SH-SY5Y (cell line): ENCODE data around the gene ABCC1.

Experiments
- GATA2 ChIP-seq: IDR thresholded peaks from 2 replicates; pipeline ENCODE4 v1.6.1; 2011; ENCODE audit warnings: mild to moderate bottlenecking, low read depth, low read length
- GATA3 ChIP-seq: IDR thresholded peaks from 2 replicates; pipeline ENCODE4 v1.6.1; 2011; ENCODE audit warnings: low read depth, mild to moderate bottlenecking, low read length, moderate library complexity

The ABCC1 gene

GRCh38 chr16:16045879-16046278 is 96.5 kb downstream of the ABCC1 start:
- TF ChIP-seq GATA3 (no peak), GATA2 (no peak)

GRCh38 chr16:16047761-16048160 is 98.3 kb downstream of the ABCC1 start:
- no peak for TF ChIP-seq GATA3
- TF ChIP-seq GATA2: no peak

- TF ChIP-seq GATA3: no peak
- TF ChIP-seq GATA2: no peak
These were observed 99.6 kb downstream of the ABCC1 start for GRCh38 chr16:16048904-16049582.

- no peak for TF ChIP-seq GATA2
- TF ChIP-seq GATA3: no peak
These were observed 100.7 kb downstream of the ABCC1 start for GRCh38 chr16:16050106-16050505.

- no peak for TF ChIP-seq GATA2
- TF ChIP-seq GATA3: no peak
These were observed 101.7 kb downstream of the ABCC1 start for GRCh38 chr16:16051132-16051531.

- no peak for TF ChIP-seq GATA3
- TF ChIP-seq GATA2: no peak
These were observed 103.5 kb downstream of the ABCC1 start for GRCh38 chr16:16052916-16053315.

- TF ChIP-seq GATA2: no peak
- no peak for TF ChIP-seq GATA3
These were observed 107.7 kb downstream of the ABCC1 start for GRCh38 chr16:16057102-16057501.

GRCh38 chr16:16059160-16059559 is 109.7 kb downstream of the ABCC1 start:
- TF ChIP-seq GATA3 (no peak), GATA2 (no peak)

- TF ChIP-seq GATA3: no peak
- no peak for TF ChIP-seq GATA2
These were observed 110.6 kb downstream of the ABCC1 start for GRCh38 chr16:16059895-16060590.

- TF ChIP-seq GATA2 (no peak), GATA3 (no peak)
These were observed 112.9 kb downstream of the ABCC1 start for GRCh38 chr16:16062023-16062937.

- TF ChIP-seq GATA3 (no peak), GATA2 (no peak)
These were observed 114.3 kb downstream of the ABCC1 start for GRCh38 chr16:16063683-16064082.

- TF ChIP-seq GATA3: no peak
- no peak for TF ChIP-seq GATA2
These were observed 115.5 kb downstream of the ABCC1 start for GRCh38 chr16:16064874-16065384.

- no peak for TF ChIP-seq GATA2
- no peak for TF ChIP-seq GATA3
These were observed 117.7 kb downstream of the ABCC1 start for GRCh38 chr16:16067127-16067526.

GRCh38 chr16:16071631-16072244 is 122.3 kb downstream of the ABCC1 start:
- TF ChIP-seq GATA2: no peak
- TF ChIP-seq GATA3: no peak
